ENCODE results near the gene COX10.

GRCh38 chr17:14152721-14153120 lies 83.4 kb downstream of the COX10 start:
- TF ChIP-seq, protein P1, sequence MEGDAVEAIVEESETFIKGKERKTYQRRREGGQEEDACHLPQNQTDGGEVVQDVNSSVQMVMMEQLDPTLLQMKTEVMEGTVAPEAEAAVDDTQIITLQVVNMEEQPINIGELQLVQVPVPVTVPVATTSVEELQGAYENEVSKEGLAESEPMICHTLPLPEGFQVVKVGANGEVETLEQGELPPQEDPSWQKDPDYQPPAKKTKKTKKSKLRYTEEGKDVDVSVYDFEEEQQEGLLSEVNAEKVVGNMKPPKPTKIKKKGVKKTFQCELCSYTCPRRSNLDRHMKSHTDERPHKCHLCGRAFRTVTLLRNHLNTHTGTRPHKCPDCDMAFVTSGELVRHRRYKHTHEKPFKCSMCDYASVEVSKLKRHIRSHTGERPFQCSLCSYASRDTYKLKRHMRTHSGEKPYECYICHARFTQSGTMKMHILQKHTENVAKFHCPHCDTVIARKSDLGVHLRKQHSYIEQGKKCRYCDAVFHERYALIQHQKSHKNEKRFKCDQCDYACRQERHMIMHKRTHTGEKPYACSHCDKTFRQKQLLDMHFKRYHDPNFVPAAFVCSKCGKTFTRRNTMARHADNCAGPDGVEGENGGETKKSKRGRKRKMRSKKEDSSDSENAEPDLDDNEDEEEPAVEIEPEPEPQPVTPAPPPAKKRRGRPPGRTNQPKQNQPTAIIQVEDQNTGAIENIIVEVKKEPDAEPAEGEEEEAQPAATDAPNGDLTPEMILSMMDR (IDR thresholded peaks at IDR 0.05; ENCODE audit: low read depth, low read length), result no peak
- TF ChIP-seq EZH2phosphoT487 (IDR thresholded peaks at IDR 0.05; ENCODE audit: low read depth), result no peak

Measured in OCI-LY3 (cell line).